ENCODE data around the gene ELL.

ELL gene

DNA sequence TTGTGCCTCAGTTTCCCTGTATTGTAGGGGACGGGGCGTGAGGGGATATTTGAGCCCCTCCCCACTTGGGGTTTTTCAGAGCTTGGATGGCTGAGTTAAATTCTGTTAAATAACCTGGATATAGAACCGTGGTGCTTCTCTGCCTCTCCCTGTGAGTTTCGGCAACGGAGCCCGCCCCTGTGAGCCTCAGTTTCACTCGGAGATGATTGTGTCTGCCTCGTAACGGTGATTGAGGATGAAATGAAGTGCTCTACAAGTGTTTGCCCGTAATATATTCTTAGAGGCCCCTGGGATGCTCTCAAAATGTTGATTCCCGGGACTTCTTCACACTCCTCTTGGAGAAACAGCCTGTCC lies 36.3 kb upstream of the ELL start:
- CTCF ChIA-PET: interaction anchor here (0.5 to 1.2 kb wide), 7 partner anchors 11 to 97 kb away, joined by 3 to 8 read pairs (median 3); no protein-coding TSS in a partner anchor
- H3K27ac ChIP-seq: peak overlapping the region; percentile 83
- DNase-seq (ENCODE audit: low spot score): no peak
- TF ChIP-seq, protein P1, sequence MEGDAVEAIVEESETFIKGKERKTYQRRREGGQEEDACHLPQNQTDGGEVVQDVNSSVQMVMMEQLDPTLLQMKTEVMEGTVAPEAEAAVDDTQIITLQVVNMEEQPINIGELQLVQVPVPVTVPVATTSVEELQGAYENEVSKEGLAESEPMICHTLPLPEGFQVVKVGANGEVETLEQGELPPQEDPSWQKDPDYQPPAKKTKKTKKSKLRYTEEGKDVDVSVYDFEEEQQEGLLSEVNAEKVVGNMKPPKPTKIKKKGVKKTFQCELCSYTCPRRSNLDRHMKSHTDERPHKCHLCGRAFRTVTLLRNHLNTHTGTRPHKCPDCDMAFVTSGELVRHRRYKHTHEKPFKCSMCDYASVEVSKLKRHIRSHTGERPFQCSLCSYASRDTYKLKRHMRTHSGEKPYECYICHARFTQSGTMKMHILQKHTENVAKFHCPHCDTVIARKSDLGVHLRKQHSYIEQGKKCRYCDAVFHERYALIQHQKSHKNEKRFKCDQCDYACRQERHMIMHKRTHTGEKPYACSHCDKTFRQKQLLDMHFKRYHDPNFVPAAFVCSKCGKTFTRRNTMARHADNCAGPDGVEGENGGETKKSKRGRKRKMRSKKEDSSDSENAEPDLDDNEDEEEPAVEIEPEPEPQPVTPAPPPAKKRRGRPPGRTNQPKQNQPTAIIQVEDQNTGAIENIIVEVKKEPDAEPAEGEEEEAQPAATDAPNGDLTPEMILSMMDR (conservative IDR thresholded peaks at IDR 0.05; ENCODE audit: low read depth): no peak
- POLR2A ChIA-PET (ENCODE audit: low non-redundant PET): interaction anchor here (1.1 to 1.2 kb wide), 2 partner anchors 14 to 32 kb away, joined by 4 to 12 read pairs; partner anchors contain the start of gene UBA52

DNA sequence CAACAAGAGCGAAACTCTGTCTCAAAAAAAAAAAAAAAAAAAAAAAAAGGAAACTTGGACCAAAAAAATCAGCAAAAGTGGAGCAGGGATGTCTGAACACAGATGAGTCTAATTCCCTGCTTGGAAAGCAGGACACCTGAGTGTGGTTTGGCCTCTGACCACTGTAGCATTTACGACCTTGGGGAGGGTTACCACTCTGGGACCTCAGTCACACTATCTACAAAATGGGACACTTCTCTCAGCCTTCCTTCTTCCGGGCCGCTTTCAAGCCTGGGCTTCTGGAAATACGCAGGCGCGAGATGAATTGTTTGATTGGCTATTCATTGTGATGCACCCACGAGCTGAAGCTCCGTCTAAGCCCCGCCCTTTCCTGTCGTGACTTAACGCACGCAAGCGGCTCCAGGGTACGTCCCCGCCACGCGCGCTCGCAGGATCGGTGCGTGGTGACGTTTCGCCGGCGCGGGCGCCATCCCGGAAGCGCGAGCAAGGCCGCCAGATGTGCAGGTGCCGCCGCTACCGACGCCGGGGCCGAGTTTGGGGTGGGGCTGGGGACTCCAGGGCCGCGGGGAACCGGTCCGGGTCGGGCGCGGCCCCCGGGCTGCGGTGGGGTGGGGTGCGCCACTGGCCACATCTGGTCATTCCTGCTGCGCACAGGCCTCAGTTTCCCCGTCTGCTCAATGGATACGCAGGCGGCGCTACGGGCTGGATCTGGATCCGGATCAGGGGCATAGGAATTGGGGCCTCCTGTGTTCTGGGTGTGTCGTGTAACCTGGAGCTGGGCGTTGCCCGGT lies 35.7 kb upstream of the ELL start, which contains the start of gene KXD1:
Gene KXD1 (plus strand): TSS at position 460 of the 791 bp plus-strand sequence. CDS start 4,187 bp downstream, outside the sequence.
- DNase-seq (ENCODE audit: low spot score): peak; percentile 96
- CTCF ChIA-PET: interaction anchor here (0.5 to 1.2 kb wide), 7 partner anchors 12 to 96 kb away, joined by 3 to 8 read pairs (median 3); no protein-coding TSS in a partner anchor
- H3K27ac ChIP-seq: peak within 1 kb of the TSS; percentile 83

DNA sequence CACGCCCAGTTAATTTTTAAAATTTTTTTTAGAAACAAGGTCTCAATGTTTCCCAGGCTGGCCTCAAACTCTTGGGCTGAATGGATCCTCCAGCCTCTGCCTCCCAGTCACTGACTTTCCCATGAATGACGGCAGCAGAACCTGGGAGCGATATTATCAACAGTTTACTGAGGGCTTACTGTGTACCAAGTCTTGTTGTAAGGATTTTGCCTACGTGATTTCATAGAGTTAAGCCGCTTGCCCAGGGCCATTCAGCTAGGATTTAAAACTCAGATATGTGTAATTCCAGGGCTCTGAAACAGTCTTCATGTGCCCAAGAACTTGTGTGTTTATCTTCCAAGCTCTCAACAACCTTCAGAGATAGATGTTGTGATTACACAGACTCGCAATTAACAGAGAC lies 29.8 kb upstream of the ELL start:
- ChIA-PET POLR2A (ENCODE audit: low non-redundant PET) (interaction anchor here (0.6 kb wide), 1 partner anchor 632 kb away, joined by 3 read pairs; no protein-coding TSS in a partner anchor), CTCF (interaction anchor here (0.6 to 1.6 kb wide), 2 partner anchors 11 to 100 kb away, joined by 3 read pairs; no protein-coding TSS in a partner anchor)
- TF ChIP-seq, protein P1 (conservative IDR thresholded peaks at IDR 0.05; ENCODE audit: low read depth): no peak
- H3K27ac ChIP-seq: no peak overlapping the region
- DNase-seq (ENCODE audit: low spot score): no peak

More for the DNA sequence above, 35.7 kb upstream of the ELL start, which contains the start of gene KXD1:
- TF ChIP-seq, protein P1 (conservative IDR thresholded peaks at IDR 0.05; ENCODE audit: low read depth): no peak
- POLR2A ChIA-PET (ENCODE audit: low non-redundant PET): interaction anchor here (0.5 to 1.1 kb wide), 4 partner anchors 8 to 139 kb away, joined by 3 to 6 read pairs (median 4); no protein-coding TSS in a partner anchor

DNA sequence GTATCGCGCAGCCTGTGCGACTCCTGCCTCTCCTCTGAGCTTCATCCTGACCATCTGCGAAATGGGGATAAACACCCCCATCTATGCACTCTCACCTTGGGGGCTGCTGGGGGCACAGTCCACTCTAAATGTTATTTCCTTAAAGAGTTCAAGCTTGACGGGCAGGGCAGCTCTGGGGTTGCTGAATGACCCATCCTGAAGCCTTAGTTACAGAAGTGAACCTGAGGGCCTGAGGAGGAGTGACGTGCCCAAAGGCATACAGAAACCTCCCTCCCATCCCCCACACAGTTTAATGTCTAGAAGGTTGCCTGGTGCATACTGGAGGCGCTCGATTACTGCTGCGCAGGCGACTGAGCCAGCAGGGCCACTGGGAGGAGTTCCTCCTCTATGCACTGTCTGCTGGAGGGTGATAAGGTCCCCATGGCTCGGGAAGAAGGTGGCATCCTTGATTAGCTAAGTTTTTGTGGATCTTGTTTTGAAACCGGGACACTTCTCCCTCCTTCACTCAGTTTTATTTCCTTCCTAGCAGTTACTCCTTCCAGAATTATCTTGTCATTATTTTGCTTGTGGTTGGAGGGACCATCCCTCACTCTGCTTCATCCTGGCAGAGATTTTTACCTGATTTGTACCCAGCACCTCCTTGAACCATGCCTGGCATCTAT lies 22.1 kb upstream of the ELL start:
- TF ChIP-seq, protein P1 (conservative IDR thresholded peaks at IDR 0.05; ENCODE audit: low read depth): no peak
- POLR2A ChIA-PET (ENCODE audit: low non-redundant PET): interaction anchor here (0.5 to 1.6 kb wide), 3 partner anchors 13 to 45 kb away, joined by 3 to 6 read pairs (median 4); no protein-coding TSS in a partner anchor
- DNase-seq (ENCODE audit: low spot score): peak; percentile 73
- CTCF ChIA-PET: interaction anchor here (0.6 to 1.2 kb wide), 6 partner anchors 10 to 93 kb away, joined by 3 to 5 read pairs (median 4); partner anchors contain the start of gene REX1BD
- H3K27ac ChIP-seq: peak overlapping the region; percentile 86

DNA sequence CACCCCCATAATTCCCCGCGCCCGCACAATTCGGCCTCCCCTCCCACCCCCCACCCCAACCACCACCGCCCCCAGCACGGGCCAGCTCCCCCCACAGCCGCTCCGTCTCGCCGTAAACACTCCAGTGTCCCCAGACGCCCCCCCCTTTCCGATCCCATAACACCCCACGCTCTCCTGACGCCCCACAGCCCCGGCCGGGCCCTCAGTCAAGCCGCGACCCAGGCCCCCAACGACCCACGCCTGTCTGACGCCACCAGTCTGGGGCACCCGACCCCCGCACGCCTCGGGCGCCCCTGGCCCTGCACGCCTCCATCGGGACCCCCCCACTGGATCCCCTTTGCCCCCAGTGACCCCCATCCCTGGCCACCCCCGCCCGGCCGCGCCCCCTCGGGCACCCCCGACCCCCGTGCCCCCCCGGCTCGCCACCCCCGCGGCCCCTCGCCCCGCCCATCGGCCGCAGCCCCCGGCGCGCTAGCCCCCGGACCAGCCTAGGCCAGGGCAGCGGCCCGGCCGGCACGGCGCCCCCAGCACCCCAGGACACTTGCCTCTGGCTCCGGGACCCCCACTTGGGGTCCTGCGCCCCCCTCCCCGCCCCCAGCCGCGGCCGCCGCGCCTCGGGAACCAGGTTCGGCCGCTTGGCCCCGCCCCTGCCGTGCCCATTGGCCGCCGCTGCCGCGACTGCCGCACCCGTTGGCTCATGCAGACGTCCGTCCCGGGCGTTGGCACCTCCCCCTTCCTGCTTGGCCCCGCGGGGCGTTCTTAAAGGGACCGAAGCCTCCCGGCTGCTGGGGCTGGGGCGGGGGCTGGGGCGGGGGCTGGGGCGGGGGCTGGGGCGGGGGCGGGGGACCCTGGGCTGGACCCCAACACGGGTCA lies 21.3 kb upstream of the ELL start, which contains the start of gene FKBP8:
Gene FKBP8 (minus strand): TSS at position 633 of the 873 bp plus-strand sequence. CDS start 1,603 bp downstream, outside the sequence.
- POLR2A ChIA-PET (ENCODE audit: low non-redundant PET): interaction anchor here (1.6 kb wide), 1 partner anchor 46 kb away, joined by 6 read pairs; no protein-coding TSS in a partner anchor
- TF ChIP-seq, protein P1 (conservative IDR thresholded peaks at IDR 0.05; ENCODE audit: low read depth): no peak
- H3K27ac ChIP-seq: peak within 1 kb of the TSS; percentile 86
- CTCF ChIA-PET: interaction anchor here (0.6 to 1.0 kb wide), 3 partner anchors 11 to 92 kb away, joined by 3 to 5 read pairs (median 4); partner anchors contain the start of gene REX1BD
- DNase-seq (ENCODE audit: low spot score): peak; percentile 98

Data from RWPE1 (cell line).